Measurements from ENCODE around the gene INTS12.
A peak's percentile ranks its signal among the peaks of the same experiment; 100 is the strongest.
"Not testable (repeated sequence)": the region's sequence is repeated elsewhere in the genome, so short reads cannot be mapped to it uniquely, and the experiment has no call there.

INTS12 gene, protein sequence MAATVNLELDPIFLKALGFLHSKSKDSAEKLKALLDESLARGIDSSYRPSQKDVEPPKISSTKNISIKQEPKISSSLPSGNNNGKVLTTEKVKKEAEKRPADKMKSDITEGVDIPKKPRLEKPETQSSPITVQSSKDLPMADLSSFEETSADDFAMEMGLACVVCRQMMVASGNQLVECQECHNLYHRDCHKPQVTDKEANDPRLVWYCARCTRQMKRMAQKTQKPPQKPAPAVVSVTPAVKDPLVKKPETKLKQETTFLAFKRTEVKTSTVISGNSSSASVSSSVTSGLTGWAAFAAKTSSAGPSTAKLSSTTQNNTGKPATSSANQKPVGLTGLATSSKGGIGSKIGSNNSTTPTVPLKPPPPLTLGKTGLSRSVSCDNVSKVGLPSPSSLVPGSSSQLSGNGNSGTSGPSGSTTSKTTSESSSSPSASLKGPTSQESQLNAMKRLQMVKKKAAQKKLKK

DNA sequence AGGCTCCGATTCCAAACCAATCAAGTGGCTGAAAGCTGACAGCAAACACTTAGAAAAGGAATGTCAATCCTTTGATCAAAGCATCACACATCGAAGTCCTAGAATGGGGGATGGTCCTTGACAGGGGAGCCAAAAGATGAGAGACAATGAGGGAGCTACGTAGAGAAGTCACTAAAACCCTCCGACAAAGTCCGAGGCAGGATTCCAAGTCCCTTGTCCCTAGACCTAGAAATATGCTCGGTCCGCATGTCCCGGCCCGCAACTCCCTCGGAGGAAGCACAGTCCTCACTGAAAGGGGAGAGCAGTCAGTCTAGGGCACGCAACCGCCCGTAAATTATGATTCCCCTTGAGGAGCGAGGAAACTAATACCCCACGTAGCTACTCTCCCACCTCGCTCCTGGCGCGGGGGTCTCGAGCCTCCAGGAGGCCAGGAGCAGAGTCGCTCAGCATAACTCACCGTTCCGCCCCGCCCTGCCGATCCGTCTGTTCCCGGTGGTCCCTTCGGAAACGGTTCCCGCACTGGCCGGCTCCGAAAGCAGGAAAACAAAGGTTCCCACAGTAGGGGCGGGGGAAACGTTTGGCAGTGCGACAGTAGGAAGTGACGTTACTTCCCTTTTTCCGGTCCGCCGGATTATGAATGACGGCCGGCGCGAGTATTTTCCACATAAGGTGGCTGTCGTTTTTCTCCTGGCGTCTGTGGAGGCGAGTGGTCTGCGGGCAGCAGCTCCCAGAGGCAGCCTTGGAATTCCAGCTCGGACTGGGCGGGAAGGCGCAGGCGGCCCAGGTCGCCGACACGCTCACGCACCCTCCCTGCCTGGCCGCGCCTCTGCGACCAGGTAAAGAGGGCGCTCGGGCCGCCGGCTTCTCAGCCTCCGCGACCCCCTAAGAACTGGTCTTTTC is at the start of gene INTS12, which contains the start of gene GSTCD:
Gene INTS12, minus strand, starts transcription at position 509 of the 900 bp plus-strand sequence. CDS start 8,684 bp downstream, outside the sequence.
Gene GSTCD, plus strand, starts transcription at position 604 of the 900 bp plus-strand sequence. CDS start 8,830 bp downstream, outside the sequence.
- peak; percentile 83 to 86 for DNase-seq (ENCODE audit: low spot score in 2 of 2)
- H3K4me1 Mint-ChIP-seq, result peaks cover 35% of the 10 kb centered on the region
- H3K4me3 Mint-ChIP-seq, result peak within 1 kb of the TSS; percentile 99
- peak within 1 kb of the TSS; percentile 99 for H3K27ac Mint-ChIP-seq
- H3K36me3 Mint-ChIP-seq, result peaks cover 2% of the 10 kb centered on the region
- H3K9me3 Mint-ChIP-seq, result no peaks in the 10 kb centered on the region
- ATAC-seq (ENCODE audit: low read depth), result peak; percentile 91
- H3K27me3 Mint-ChIP-seq, result no peaks in the 10 kb centered on the region

DNA sequence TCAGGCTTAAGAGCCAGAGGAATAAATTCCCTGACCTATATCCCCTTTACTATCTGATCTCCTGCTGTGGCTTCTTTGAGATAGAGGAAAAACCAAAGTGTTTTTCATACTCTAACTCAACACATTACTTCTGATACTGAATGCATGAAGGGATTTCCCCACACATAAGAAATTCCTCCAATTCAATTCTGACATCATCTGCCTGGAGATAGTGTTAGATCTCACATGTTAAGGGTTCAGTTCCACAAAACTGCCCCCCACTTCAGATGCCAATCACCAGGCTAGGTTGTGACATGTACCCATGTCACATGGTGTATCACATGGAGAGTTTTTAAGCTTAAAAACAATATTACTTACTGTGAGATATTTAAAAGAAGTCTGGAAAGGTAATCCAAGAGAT is 46.9 kb upstream of the INTS12 start:
- peaks cover 1% of the 10 kb centered on the region for H3K36me3 Mint-ChIP-seq
- DNase-seq (ENCODE audit: low spot score in 2 of 2) (no peak), ATAC-seq (ENCODE audit: low read depth) (no peak)
- H3K27ac Mint-ChIP-seq, result no peak overlapping the region
- H3K9me3 Mint-ChIP-seq, result no peaks in the 10 kb centered on the region
- no peaks in the 10 kb centered on the region for H3K4me1 Mint-ChIP-seq
- H3K4me3 Mint-ChIP-seq, result no peak overlapping the region
- H3K27me3 Mint-ChIP-seq, result no peaks in the 10 kb centered on the region

DNA sequence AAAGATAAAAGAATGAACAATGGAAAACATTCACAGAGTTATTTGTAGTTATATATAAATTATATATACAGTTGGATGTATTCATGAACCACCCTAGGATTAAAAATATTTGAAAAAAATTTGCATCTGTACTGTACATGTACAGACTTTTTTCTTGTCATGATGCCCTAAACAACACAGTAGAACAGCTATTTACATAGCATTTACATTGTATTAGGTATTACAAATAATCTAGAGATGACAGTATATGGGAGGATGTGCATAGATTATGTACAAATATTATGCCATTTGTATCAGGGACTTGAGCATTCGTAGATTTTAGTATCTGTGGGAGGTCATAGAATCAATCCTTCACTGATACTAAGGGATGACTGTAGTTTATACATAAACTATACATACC is 44.9 kb upstream of the INTS12 start:
- Mint-ChIP-seq H3K27me3 (no peaks in the 10 kb centered on the region), H3K27ac (no peak overlapping the region), H3K36me3 (peaks cover 1% of the 10 kb centered on the region), H3K4me3 (no peak overlapping the region), H3K9me3 (no peaks in the 10 kb centered on the region), H3K4me1 (no peaks in the 10 kb centered on the region)
- DNase-seq (ENCODE audit: low spot score in 2 of 2) (no peak), ATAC-seq (ENCODE audit: low read depth) (no peak)

DNA sequence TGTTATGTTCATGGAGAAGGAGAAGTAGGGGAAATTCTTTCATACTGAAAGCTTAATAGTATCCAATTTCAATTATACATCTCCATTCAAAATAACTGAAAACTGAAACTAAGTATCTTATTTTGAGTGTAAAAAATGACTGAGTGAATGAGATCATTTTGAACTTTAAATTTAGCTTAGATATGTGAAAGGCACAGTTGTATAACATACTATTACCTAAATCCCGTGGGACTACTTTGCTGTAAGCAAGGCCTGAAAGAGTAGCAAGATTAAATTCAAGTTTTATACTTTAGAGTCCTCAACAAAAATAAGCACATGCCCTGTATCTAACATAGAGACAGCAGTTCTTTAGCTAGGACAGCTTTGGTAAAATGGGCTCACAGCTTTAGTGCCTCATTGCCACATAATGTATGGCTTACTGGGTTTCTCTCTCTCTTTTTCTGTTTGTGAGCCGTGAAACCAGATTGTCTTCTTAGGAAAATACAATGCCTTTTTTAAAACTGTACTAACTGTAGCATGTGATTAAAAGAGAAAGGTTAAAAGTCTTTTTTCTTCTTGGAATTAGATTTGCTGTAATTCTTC is 43.3 kb upstream of the INTS12 start:
- DNase-seq (ENCODE audit: low spot score in 2 of 2), result no peak
- H3K27me3 Mint-ChIP-seq, result no peaks in the 10 kb centered on the region
- peaks cover 1% of the 10 kb centered on the region for H3K36me3 Mint-ChIP-seq
- no peak overlapping the region for H3K27ac Mint-ChIP-seq
- no peaks in the 10 kb centered on the region for H3K4me1 Mint-ChIP-seq
- no peak for ATAC-seq (ENCODE audit: low read depth)
- no peaks in the 10 kb centered on the region for H3K9me3 Mint-ChIP-seq
- H3K4me3 Mint-ChIP-seq, result no peak overlapping the region

DNA sequence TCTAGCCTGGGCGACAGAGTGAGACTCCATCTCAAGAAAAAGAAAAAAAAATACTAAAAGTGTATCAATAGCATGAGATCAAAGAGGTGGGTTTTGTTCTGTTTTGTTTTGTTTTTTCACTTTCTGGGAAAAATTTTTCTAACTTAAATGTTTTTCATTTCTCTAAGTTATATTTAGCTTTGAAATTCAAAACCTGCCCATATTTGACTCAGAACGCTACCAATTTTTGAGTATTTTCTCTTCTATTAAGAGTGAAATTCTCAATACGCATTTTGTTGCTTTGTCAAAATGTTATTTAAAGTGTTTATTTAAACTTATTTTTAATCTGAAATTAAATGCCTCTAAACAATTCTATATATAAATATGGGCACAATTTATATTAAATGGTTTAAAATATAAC is 39.7 kb upstream of the INTS12 start:
- no peaks in the 10 kb centered on the region for H3K4me1 Mint-ChIP-seq

DNA sequence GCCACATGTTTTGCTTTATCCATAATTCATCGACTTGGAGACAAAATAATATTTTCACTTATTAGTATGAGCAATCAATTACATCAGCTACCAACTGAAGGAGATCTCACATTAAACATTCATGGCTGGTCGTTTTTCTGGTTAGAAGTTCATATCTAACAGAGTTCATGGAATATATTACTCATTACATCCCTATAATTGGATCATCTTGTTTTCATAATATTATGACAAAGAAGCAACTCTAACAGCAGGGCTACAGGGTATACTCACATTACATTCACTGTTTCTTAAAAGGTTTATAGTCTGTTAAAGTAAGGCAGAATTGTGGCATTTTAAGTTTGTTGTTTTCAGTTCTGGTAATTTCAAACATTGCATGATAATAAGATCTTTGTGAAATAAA is 33.1 kb upstream of the INTS12 start:
- ATAC-seq (ENCODE audit: low read depth) (no peak), DNase-seq (ENCODE audit: low spot score in 2 of 2) (no peak)
- H3K27me3 Mint-ChIP-seq, result no peaks in the 10 kb centered on the region
- peaks cover 9% of the 10 kb centered on the region for H3K9me3 Mint-ChIP-seq
- no peak overlapping the region for H3K4me3 Mint-ChIP-seq
- H3K36me3 Mint-ChIP-seq, result peaks cover 45% of the 10 kb centered on the region
- no peak overlapping the region for H3K27ac Mint-ChIP-seq
- H3K4me1 Mint-ChIP-seq, result no peaks in the 10 kb centered on the region

More for the DNA sequence above, 39.7 kb upstream of the INTS12 start:
- DNase-seq (ENCODE audit: low spot score in 2 of 2) (no peak), ATAC-seq (ENCODE audit: low read depth) (no peak)
- no peaks in the 10 kb centered on the region for H3K27me3 Mint-ChIP-seq
- H3K4me3 Mint-ChIP-seq, result no peak overlapping the region
- H3K27ac Mint-ChIP-seq, result no peak overlapping the region
- H3K9me3 Mint-ChIP-seq, result no peaks in the 10 kb centered on the region
- peaks cover 3% of the 10 kb centered on the region for H3K36me3 Mint-ChIP-seq

DNA sequence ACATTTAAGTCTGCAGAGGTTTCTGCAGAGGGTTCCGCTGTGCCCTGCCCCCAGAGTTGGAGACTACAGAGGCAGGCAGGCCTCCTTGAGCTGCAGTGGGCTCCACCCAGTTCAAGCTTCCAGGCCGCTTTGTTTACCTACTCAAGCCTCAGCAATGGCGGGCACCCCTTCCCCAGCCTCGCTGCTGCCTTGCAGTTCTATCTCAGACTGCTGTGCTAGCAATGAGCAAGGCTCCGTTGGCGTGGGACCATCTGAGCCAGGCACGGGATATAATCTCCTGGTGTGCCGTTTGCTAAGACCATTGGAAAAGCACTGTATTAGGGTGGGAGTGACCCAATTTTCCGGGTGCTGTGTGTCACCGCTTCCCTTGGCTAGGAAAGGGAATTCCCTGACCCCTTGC is 26.7 kb upstream of the INTS12 start:
- not testable (repeated sequence) for H3K4me1 Mint-ChIP-seq; H3K27me3 Mint-ChIP-seq; H3K4me3 Mint-ChIP-seq; DNase-seq (ENCODE audit: low spot score in 2 of 2); H3K27ac Mint-ChIP-seq; ATAC-seq (ENCODE audit: low read depth)
- Mint-ChIP-seq H3K36me3 (peaks cover 72% of the 10 kb centered on the region), H3K9me3 (peaks cover 20% of the 10 kb centered on the region)

DNA sequence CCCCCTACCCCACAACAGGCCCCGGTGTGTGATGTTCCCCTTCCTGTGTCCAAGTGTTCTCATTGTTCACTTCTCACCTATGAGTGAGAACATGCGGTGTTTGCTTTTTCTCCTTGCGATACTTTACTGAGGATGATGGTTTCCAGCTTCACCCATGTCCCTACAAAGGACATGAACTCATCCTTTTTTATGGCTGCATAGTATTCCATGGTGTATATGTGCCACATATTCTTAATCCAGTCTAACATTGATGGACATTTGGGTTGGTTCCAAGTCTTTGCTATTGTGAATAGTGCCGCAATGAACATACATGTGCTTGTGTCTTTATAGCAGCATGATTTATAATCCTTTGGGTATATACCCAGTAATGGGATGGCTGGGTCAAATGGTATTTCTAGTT is 21.4 kb upstream of the INTS12 start:
- H3K27me3 Mint-ChIP-seq; H3K4me1 Mint-ChIP-seq; ATAC-seq (ENCODE audit: low read depth); DNase-seq (ENCODE audit: low spot score in 2 of 2); H3K27ac Mint-ChIP-seq; H3K4me3 Mint-ChIP-seq: not testable (repeated sequence)
- Mint-ChIP-seq H3K36me3 (peaks cover 50% of the 10 kb centered on the region), H3K9me3 (peaks cover 12% of the 10 kb centered on the region)

DNA sequence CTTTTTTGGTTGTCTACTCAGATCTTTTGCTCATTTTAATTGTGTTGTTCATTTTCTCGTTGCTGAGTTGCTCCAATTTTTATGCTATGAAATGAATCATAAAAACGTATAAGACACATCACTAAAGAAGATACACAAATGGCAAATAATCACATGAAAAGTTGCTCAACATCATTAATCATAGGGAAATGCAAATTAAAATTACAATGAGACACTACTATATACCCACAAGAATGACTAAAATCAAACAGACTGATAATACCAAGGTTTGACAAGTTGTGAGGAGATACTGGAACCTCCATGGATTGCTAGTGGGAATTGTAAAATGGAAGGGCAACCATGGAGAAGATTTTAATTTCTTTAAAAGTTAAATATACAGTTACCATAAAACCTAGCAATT is 17.1 kb upstream of the INTS12 start:
- ATAC-seq (ENCODE audit: low read depth) (no peak), DNase-seq (ENCODE audit: low spot score in 2 of 2) (no peak)
- Mint-ChIP-seq H3K4me3 (no peak overlapping the region), H3K4me1 (no peaks in the 10 kb centered on the region), H3K9me3 (peaks cover 3% of the 10 kb centered on the region), H3K27me3 (no peaks in the 10 kb centered on the region), H3K27ac (no peak overlapping the region), H3K36me3 (peaks cover 22% of the 10 kb centered on the region)

DNA sequence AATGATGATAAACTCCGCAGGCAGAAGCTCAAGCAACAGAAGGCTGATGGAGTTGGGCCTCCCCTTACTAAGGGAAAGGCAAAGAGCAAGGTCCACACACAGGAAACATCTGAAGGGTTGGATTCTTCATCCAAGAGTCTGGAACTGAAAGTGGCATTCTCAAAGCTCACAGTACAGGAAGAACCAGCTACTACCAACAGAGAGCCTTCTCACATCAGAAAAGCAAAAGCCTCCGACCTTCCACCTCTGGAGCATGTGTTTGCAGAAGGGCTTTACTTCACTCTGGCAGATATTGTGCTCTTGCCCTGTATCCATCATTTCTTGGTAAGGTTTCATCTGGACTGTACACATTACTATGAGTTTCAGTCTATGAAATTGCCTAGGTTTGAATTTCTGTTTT is 10.7 kb upstream of the INTS12 start:
- Mint-ChIP-seq H3K27me3 (no peaks in the 10 kb centered on the region), H3K9me3 (no peaks in the 10 kb centered on the region), H3K27ac (no peak overlapping the region), H3K4me1 (peaks cover 2% of the 10 kb centered on the region), H3K36me3 (peaks cover 3% of the 10 kb centered on the region), H3K4me3 (no peak overlapping the region)
- ATAC-seq (ENCODE audit: low read depth) (no peak), DNase-seq (ENCODE audit: low spot score in 2 of 2) (no peak)

DNA sequence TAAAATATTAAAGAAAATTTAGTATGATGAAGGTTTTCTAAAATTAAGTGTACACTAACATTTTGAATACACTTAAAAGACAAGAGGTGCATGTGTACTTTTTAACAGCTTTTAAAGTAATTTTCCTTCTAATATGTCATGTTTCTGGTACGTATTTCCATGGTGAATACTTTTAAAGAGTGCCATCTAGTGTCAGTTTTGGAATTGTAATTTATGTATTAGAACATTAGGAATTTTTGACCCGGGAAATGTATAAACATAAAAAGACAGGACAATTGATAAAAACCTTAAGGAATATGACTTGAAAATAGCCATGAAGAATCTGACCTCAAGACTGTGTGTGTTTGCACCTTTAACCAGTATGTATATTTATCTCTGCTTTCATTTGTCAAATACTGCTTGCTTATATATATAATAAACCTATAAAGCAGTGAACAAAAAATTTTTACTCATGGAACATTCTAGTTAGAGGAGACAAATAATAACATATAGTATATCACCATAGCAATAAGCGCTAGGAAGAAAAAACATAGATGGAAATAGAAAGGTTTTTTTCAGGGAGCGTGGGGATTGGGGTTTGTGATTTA is 7.3 kb upstream of the INTS12 start:
- ATAC-seq (ENCODE audit: low read depth), result no peak
- peaks cover 15% of the 10 kb centered on the region for H3K4me1 Mint-ChIP-seq
- H3K27ac Mint-ChIP-seq, result no peak overlapping the region

DNA sequence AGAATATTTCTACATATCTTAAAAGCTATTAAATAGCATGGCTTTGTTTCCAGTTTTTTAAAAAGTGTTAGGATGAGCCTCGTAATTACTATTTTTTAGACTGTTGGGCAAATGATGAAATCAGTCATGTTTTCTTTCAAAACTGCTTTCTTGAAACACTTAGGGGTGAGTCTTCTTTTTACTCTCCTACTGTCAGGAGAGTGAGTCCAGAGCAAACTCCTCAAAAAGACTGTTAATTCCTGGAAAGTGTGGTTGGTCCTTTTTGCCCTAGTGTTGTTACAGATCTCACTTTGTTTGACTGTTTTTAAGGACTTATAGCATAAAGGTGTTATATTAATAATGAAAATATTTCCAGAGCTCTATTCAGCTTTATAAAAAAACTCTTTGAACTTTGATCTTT is 6.4 kb upstream of the INTS12 start:
- Mint-ChIP-seq H3K4me3 (no peak overlapping the region), H3K4me1 (peaks cover 15% of the 10 kb centered on the region), H3K27me3 (no peaks in the 10 kb centered on the region), H3K36me3 (peaks cover 3% of the 10 kb centered on the region), H3K27ac (no peak overlapping the region), H3K9me3 (no peaks in the 10 kb centered on the region)
- ATAC-seq (ENCODE audit: low read depth) (no peak), DNase-seq (ENCODE audit: low spot score in 2 of 2) (no peak)

More for the DNA sequence above, 7.3 kb upstream of the INTS12 start:
- Mint-ChIP-seq H3K36me3 (peaks cover 3% of the 10 kb centered on the region), H3K9me3 (no peaks in the 10 kb centered on the region), H3K27me3 (no peaks in the 10 kb centered on the region), H3K4me3 (no peak overlapping the region)
- DNase-seq (ENCODE audit: low spot score in 2 of 2), result peak in 1 of 2 donors; percentile 4

DNA sequence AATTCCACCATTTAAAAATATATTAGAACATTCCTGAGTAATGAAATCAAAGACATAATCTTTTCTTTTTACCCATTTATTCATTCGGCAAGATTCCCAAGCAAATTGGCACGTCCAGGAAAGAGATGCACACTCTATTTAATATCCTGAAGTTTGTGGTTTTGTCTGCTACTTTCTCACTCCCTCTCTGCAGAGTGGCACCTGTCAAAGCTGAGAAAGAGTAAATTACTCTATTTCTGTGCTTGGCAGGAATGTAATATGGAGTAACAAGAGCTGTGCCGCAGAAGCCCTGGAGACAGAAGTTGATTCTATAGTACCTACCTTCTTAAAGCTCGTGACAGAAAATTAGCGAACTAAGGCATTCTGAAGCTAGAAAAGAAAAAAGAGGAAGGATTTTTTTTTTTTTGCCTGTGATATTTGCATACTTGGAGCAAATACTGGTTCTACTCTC is 5.6 kb upstream of the INTS12 start:
- Mint-ChIP-seq H3K4me3 (peak overlapping the region; percentile 95), H3K36me3 (peaks cover 3% of the 10 kb centered on the region), H3K27me3 (no peaks in the 10 kb centered on the region), H3K27ac (peak overlapping the region; percentile 91), H3K4me1 (peaks cover 18% of the 10 kb centered on the region), H3K9me3 (no peaks in the 10 kb centered on the region)
- peak; percentile 95 for ATAC-seq (ENCODE audit: low read depth)
- DNase-seq (ENCODE audit: low spot score in 2 of 2), result peak in 1 of 2 donors; percentile 33
